Activated CD4-positive, alpha-beta T cell treated with anti-CD3 and anti-CD28 coated beads, Interleukin-10, Interleukin-2, amounts not matched to agents 100 ng/mL and 50 ng/mL, durations not matched to agents 16 hours and 8 hours (primary cell): ENCODE measurements around the gene DNMBP.
A peak's percentile ranks its signal among the peaks of the same experiment; 100 is the strongest.

Experiments
- DNase-seq: peaks from one replicate; pipeline ENCODE4 v3.0.0-alpha.2; 2020

The DNMBP gene

GRCh38 chr10:100009793-100010676 is at the start of gene DNMBP:
TSS of gene DNMBP (minus strand) at chr10:100009947. CDS start at chr10:99972124, 37,823 bp downstream.
- peak; percentile 85 for DNase-seq

GRCh38 chr10:100057948-100058347 is 48.2 kb upstream of the DNMBP start:
- no peak for DNase-seq

DNA sequence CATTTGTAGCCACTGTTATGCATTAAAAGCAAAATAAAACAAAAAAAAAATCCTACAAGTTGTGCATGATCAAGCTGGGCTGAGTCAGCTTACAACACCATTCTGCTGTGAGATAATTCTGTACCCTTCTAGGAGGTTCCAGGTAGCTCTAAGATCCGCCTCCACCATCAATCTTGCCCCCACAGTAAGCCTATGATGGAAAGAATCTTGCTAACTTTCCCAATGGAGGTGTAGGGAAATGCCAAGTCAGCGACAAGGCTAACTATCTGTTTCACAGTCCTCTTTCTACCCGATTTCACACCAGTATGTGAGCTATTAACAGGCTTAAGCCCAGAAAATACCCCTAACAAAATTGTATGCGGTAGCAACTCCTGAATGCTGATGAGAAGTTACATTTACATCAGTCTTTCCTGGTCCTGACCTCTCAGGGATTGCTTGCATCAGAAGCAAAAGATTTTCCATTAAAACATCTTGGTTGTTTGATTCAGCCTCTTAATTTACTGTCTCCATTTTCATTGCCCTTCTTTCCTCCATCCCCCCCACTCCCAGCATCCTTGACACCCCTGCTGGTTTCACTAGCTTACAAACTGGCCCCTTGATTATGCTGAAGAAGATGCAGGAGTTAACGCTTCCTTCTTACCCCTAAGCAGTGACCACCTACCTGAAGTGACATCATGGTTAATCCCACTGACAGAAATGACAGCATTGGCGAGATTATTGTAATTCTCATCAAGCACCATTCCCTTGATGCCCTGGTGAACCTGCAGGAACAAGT is 44.1 kb upstream of the DNMBP start:
- DNase-seq: no peak

DNA sequence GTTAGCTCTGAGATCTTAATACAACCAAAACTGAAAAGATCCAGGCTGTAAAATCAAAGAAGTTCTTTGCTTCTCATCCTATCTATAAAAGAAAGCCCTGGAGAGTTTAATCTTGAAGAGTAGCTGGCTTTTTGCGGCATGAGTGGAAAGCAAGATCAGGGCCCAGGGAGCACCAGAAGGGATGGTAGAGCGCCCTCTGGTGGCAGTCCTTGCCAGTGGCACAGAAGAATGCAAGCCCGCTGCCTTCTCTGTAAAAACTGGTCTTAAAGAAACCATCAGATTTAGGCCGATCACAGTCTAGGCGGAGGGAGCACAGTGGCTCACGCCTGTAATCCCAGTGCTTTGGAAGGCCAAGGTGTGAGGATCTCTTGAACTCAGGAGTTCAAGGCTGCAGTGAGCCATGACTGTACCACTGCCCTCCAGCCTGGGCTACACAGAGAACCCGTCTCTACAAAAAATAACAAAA is 36.3 kb upstream of the DNMBP start:
- peak; percentile 81 for DNase-seq

GRCh38 chr10:100045592-100045991 is 35.8 kb upstream of the DNMBP start:
- no peak for DNase-seq

- no peak for DNase-seq
Observed at GRCh38 chr10:100043796-100044195, 34.0 kb upstream of the DNMBP start.

GRCh38 chr10:100043344-100043743 is 33.6 kb upstream of the DNMBP start:
- DNase-seq: peak; percentile 28

- DNase-seq: no peak
Observed at GRCh38 chr10:100041306-100042002, 31.7 kb upstream of the DNMBP start.

DNA sequence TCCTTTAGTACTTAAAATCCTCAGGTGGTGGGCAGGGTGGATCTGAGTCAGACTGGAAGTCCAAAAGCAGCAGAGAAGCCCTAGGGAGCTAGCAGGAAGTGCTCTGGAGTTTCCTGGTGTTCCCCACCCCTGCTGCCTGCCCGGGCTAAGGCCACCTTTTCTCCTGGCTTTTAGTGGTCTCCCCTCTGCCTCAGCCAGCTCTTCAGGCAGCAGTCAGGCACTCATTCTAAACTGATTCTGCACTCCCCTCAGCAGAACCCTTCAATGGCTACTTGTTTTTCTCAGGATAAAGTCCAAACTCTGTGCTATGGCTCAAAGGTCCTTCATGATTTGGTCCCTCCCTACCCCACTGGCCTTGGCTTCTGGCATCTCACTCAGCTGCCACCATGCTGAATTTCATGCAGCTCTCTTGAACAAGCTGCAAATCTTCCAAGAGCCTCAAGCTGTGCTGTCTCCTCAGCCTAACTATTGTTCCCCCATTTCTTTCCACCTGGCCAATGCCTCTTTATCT is 28.9 kb upstream of the DNMBP start:
- no peak for DNase-seq

DNA sequence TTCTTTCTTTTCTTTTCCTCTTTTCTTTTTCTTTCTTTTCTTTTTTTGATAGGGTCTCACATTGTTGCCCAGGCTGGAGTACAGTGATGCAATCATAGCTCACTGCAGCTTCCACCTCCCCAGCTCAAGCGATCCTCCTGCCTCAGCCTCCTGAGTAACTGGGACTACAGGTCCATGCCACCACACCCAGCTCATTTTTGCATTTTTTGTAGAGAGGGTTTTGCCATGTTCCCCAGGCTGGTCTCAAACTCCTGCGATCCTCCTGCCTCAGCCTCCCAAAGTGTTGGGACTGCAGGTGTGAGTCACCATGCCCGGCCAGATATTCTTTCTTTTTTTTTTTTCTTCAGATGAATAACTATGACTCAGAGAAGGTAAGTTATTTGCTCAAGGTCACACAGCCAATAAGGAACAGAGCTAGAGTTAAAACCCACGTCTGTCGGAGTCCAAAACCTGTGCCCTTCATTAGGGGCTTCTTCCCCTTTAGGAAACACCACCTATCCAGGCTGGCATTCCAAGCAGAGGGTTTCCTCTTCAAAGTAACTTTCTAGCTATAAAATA is 28.1 kb upstream of the DNMBP start:
- no peak for DNase-seq

- no peak for DNase-seq
Observed at GRCh38 chr10:100036850-100037249, 27.1 kb upstream of the DNMBP start.

- DNase-seq: no peak
Observed at GRCh38 chr10:100033766-100034418, 24.1 kb upstream of the DNMBP start.

DNA sequence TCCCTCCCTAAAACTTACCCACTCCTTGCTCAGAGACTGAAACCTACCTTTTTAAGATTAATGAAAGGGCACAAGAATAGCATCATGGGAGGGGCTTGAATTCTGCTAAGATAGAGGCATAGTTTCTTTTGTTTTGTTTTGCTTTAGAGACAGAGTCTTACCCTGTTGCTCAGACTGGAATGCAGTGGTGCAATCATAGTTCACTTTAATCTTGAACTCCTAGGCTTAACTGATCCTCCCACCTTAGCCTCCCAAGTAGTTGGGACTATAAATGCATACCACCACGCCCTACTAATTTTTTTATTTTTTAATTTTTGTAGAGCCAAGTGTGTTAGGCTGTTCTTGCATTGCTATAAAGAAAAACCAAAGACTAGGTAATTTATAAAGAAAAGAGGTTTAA is 17.7 kb upstream of the DNMBP start:
- DNase-seq: no peak

- no peak for DNase-seq
Observed at GRCh38 chr10:100025576-100025975, 15.8 kb upstream of the DNMBP start.

GRCh38 chr10:100024748-100025147 is 15.0 kb upstream of the DNMBP start:
- no peak for DNase-seq

GRCh38 chr10:100022403-100022802 is 12.7 kb upstream of the DNMBP start:
- DNase-seq: no peak

- DNase-seq: no peak
Observed at GRCh38 chr10:100021322-100021721, 11.6 kb upstream of the DNMBP start.

GRCh38 chr10:100020886-100021253 is 11.1 kb upstream of the DNMBP start:
- no peak for DNase-seq

- DNase-seq: peak; percentile 61
Observed at GRCh38 chr10:100020142-100020885, 10.6 kb upstream of the DNMBP start.

- DNase-seq: no peak
Observed at GRCh38 chr10:100019787-100020141, 10.0 kb upstream of the DNMBP start.

GRCh38 chr10:100014071-100014762 is 4.5 kb upstream of the DNMBP start:
- DNase-seq: no peak
